HUES64 (cell line): Measurements from ENCODE around the gene AGMAT.
"Not testable (repeated sequence)": the region's sequence is repeated elsewhere in the genome, so short reads cannot be mapped to it uniquely, and the experiment has no call there.

ENCODE experiments used
- H3K27ac ChIP-seq: 2 replicates; pipeline ENCODE4 v1.7.0; 2013; ENCODE audit warnings: low read depth, low read length, inconsistent platforms
- H3K27me3 ChIP-seq: 2 replicates; pipeline ENCODE4 v1.6.1; 2013; ENCODE audit warnings: mild to moderate bottlenecking, low read length; ENCODE audit not compliant: insufficient read depth
- H3K36me3 ChIP-seq: 2 replicates; pipeline ENCODE4 v1.6.1; 2013; ENCODE audit warnings: mild to moderate bottlenecking, low read length; ENCODE audit not compliant: insufficient read depth
- H3K4me1 ChIP-seq: 2 replicates; pipeline ENCODE4 v1.6.1; 2013; ENCODE audit warnings: mild to moderate bottlenecking, low read length, moderate library complexity; ENCODE audit not compliant: insufficient read depth
- H3K4me3 ChIP-seq: 2 replicates; pipeline ENCODE4 v1.5.1; 2013; ENCODE audit warnings: mild to moderate bottlenecking, low read length, moderate library complexity
- H3K9ac ChIP-seq: 2 replicates; pipeline ENCODE4 v1.6.1; 2013; ENCODE audit warnings: mild to moderate bottlenecking, low read depth, low read length
- H3K9me3 ChIP-seq: 2 replicates; pipeline ENCODE4 v1.6.1; 2013; ENCODE audit warnings: low read depth, low read length; ENCODE audit not compliant: insufficient read depth
- WGBS: fragments of 150-250, 120-280 bp; methylation state at CpG from one replicate; pipeline ENCODE4 v1.1.7; 2013; ENCODE audit warnings: missing lambda C conversion rate; 5-methylcytosine and 5-hydroxymethylcytosine counted together

Gene AGMAT

GRCh38 chr1:15605398-15606383 is 20.8 kb upstream of the AGMAT start:
- Histone ChIP-seq H3K36me3 (no peaks in the 10 kb centered on the region), H3K9ac (no peak overlapping the region), H3K27me3 (peaks cover 11% of the 10 kb centered on the region), H3K4me1 (no peaks in the 10 kb centered on the region), H3K27ac (no peak overlapping the region), H3K4me3 (no peak overlapping the region), H3K9me3 (no peaks in the 10 kb centered on the region)
- WGBS: 89% methylated on average over 11 of the region's 11 CpGs

GRCh38 chr1:15604400-15604799 is 19.5 kb upstream of the AGMAT start:
- H3K9me3 ChIP-seq, H3K4me3 ChIP-seq, H3K9ac ChIP-seq, H3K4me1 ChIP-seq, H3K27ac ChIP-seq, H3K36me3 ChIP-seq: not testable (repeated sequence)
- H3K27me3 ChIP-seq: peaks cover 11% of the 10 kb centered on the region
- 94% methylated on average over 21 of the region's 21 CpGs for WGBS

GRCh38 chr1:15603966-15604282 is 19.1 kb upstream of the AGMAT start:
- peaks cover 11% of the 10 kb centered on the region for H3K27me3 ChIP-seq
- not testable (repeated sequence) for H3K4me1 ChIP-seq, H3K9me3 ChIP-seq, H3K9ac ChIP-seq, H3K27ac ChIP-seq, H3K36me3 ChIP-seq
- H3K4me3 ChIP-seq: peak overlapping the region; percentile 25
- WGBS: 94% methylated on average over 13 of the region's 13 CpGs

GRCh38 chr1:15603050-15603965 is 18.5 kb upstream of the AGMAT start:
- no peak overlapping the region for H3K27ac ChIP-seq
- H3K9me3 ChIP-seq: no peaks in the 10 kb centered on the region
- H3K9ac ChIP-seq: peak overlapping the region; percentile 47
- H3K36me3 ChIP-seq: no peaks in the 10 kb centered on the region
- H3K4me1 ChIP-seq: no peaks in the 10 kb centered on the region
- peaks cover 13% of the 10 kb centered on the region for H3K27me3 ChIP-seq
- WGBS: 52% methylated on average over 56 of the region's 56 CpGs
- peak overlapping the region; percentile 57 for H3K4me3 ChIP-seq

GRCh38 chr1:15598436-15598835 is 13.6 kb upstream of the AGMAT start:
- 97% methylated on average over 2 of the region's 2 CpGs for WGBS
- Histone ChIP-seq H3K27ac (no peak overlapping the region), H3K27me3 (0 out of 2 replicates have a peak, but pooled peaks cover 2% of the 10 kb centered on the region), H3K4me1 (no peaks in the 10 kb centered on the region), H3K4me3 (no peak overlapping the region), H3K36me3 (no peaks in the 10 kb centered on the region), H3K9me3 (no peaks in the 10 kb centered on the region), H3K9ac (no peak overlapping the region)

- 96% methylated on average over 4 of the region's 5 CpGs for WGBS
- H3K9ac ChIP-seq: no peak overlapping the region
- H3K9me3 ChIP-seq: no peaks in the 10 kb centered on the region
- H3K4me3 ChIP-seq: no peak overlapping the region
- H3K27ac ChIP-seq: no peak overlapping the region
- no peaks in the 10 kb centered on the region for H3K36me3 ChIP-seq
- H3K27me3 ChIP-seq: 0 out of 2 replicates have a peak, but pooled peaks cover 2% of the 10 kb centered on the region
- H3K4me1 ChIP-seq: no peaks in the 10 kb centered on the region
Observed at GRCh38 chr1:15595809-15596617, 11.2 kb upstream of the AGMAT start.

- no peaks in the 10 kb centered on the region for H3K27me3 ChIP-seq
- no peaks in the 10 kb centered on the region for H3K4me1 ChIP-seq
- 85% methylated on average over 5 of the region's 5 CpGs for WGBS
- no peak overlapping the region for H3K9ac ChIP-seq
- no peak overlapping the region for H3K27ac ChIP-seq
- no peak overlapping the region for H3K4me3 ChIP-seq
- H3K36me3 ChIP-seq: peaks cover 3% of the 10 kb centered on the region; the same call in 1 of the 2 replicates
- no peaks in the 10 kb centered on the region for H3K9me3 ChIP-seq
Observed at GRCh38 chr1:15592285-15592684, 7.4 kb upstream of the AGMAT start.

GRCh38 chr1:15583016-15583706 is 1.7 kb downstream of the AGMAT start:
- no peak overlapping the region for H3K4me3 ChIP-seq
- H3K9ac ChIP-seq: no peak overlapping the region
- WGBS: 91% methylated on average over 18 of the region's 18 CpGs

GRCh38 chr1:15579683-15580047 is 5.2 kb downstream of the AGMAT start:
- Histone ChIP-seq H3K9ac (no peak overlapping the region), H3K36me3 (peaks cover 4% of the 10 kb centered on the region; the same call in 1 of the 2 replicates), H3K4me1 (peaks cover 8% of the 10 kb centered on the region; the same call in 1 of the 2 replicates), H3K27ac (no peak overlapping the region), H3K4me3 (no peak overlapping the region), H3K9me3 (no peaks in the 10 kb centered on the region), H3K27me3 (no peaks in the 10 kb centered on the region)

More at GRCh38 chr1:15583016-15583706, 1.7 kb downstream of the AGMAT start:
- no peaks in the 10 kb centered on the region for H3K9me3 ChIP-seq
- peaks cover under 1% of the 10 kb centered on the region; the same call in 1 of the 2 replicates for H3K36me3 ChIP-seq
- no peak overlapping the region for H3K27ac ChIP-seq
- no peaks in the 10 kb centered on the region for H3K27me3 ChIP-seq
- H3K4me1 ChIP-seq: peaks cover 8% of the 10 kb centered on the region; the same call in 1 of the 2 replicates
